K562 (cell line): ENCODE results near the gene NDUFB7. TPM values are rescaled to one million over a fixed set of nuclear protein-coding genes. Genes with fewer than 3 reads are reported as not detected.
A peak's percentile ranks its signal among the peaks of the same experiment; 100 is the strongest.

Source experiments
- ATAC-seq: fragments of 200-7000 bp; cut with Tn5 transposase; 3 replicates; pipeline ENCODE4 v1.9.1; 2020; ENCODE audit warnings: moderate library complexity
- BruUV-seq: library from RNA; stranded (reverse); fragments of 400-500 nt; replicated peaks from 2 replicates; lab custom pipeline; 2021; lab: Mats Ljungman, UMichigan
- CTCF ChIA-PET: fragments of 300-600 bp; formaldehyde crosslinking; extraction: SDS; loops from one replicate; lab custom pipeline; 2021; ENCODE audit warnings: low intra/inter-chr PET ratio; lab: Yijun Ruan, JAX
- POLR2A ChIA-PET: fragments of 300-600, 350-650 bp; sonication (Branson Sonifier 250); formaldehyde crosslinking; extraction: SDS; loops from one replicate; lab custom pipeline; 2021; ENCODE audit warnings: antibody characterized with exemption, inconsistent platforms; lab: Yijun Ruan, JAX
- DNase-seq, 4 experiments: peaks; one replicate each; pipeline versions ENCODE4 v3.0.0 to v3.0.0-alpha.2; 2011 to 2018; ENCODE audit warnings: low spot score in 3 of 4, mixed read lengths in 3 of 4; ENCODE audit errors: extremely low read depth in 1 of 4
- FAIRE-seq: peaks from 2 replicates; lab custom pipeline; 2011; peaks lifted over from hg19 to GRCh38; lab: Jason Lieb, UNC
- H2AFZ ChIP-seq: 2 replicates; pipeline ENCODE4 v1.6.0; 2011; ENCODE audit warnings: low read depth, low read length, control low read depth, inconsistent platforms
- H3K27ac ChIP-seq: fragments of 200-600 bp; 3 replicates; pipeline ENCODE4 v1.8.0; 2011; ENCODE audit warnings: low read depth, mild to moderate bottlenecking, control low read depth, inconsistent platforms, low read length, moderate library complexity, mixed read lengths; ENCODE audit errors: extremely low read depth
- H3K27me3 ChIP-seq, 2 experiments: fragments of 300-600 bp in 1 of 2; 2 replicates in 1 of 2; 3 replicates in 1 of 2; pipeline versions ENCODE4 v1.6.0 to v1.8.0; 2011; ENCODE audit warnings: inconsistent platforms in 2 of 2, low read length in 2 of 2, mild to moderate bottlenecking in 1 of 2, mixed read lengths in 1 of 2, moderate library complexity in 1 of 2; ENCODE audit not compliant: control insufficient read depth in 2 of 2, insufficient read depth in 2 of 2
- H3K36me3 ChIP-seq: fragments of 300-600 bp; 3 replicates; pipeline ENCODE4 v1.8.0; 2011; ENCODE audit warnings: mild to moderate bottlenecking, low read length, inconsistent platforms; ENCODE audit not compliant: control insufficient read depth, insufficient read depth
- H3K4me1 ChIP-seq, 2 experiments: fragments of 200-600 bp in 1 of 2; replicated peaks in 1 of 2; 2 replicates in 1 of 2; 3 replicates in 1 of 2; pipeline versions ENCODE4 v1.5.1 to v1.8.0; 2011; ENCODE audit warnings: inconsistent platforms in 2 of 2, low read length in 2 of 2, mild to moderate bottlenecking in 1 of 2, mixed read lengths in 1 of 2, moderate library complexity in 1 of 2; ENCODE audit not compliant: control insufficient read depth in 2 of 2, insufficient read depth in 2 of 2
- H3K4me2 ChIP-seq: 2 replicates; pipeline ENCODE4 v1.6.1; 2011; ENCODE audit warnings: low read length, control low read depth, inconsistent platforms, mixed read lengths; ENCODE audit not compliant: insufficient read depth
- H3K4me3 ChIP-seq: fragments of 200-600 bp; sonication (generic), shearing (Covaris generic); 2 replicates; pipeline ENCODE4 v1.5.1; 2016; ENCODE audit warnings: control low read depth, inconsistent platforms
- H3K79me2 ChIP-seq: fragments of 200-600 bp; 3 replicates; pipeline ENCODE4 v1.8.0; 2011; ENCODE audit warnings: low read length, inconsistent platforms; ENCODE audit not compliant: control insufficient read depth, insufficient read depth
- H3K9ac ChIP-seq, 2 experiments: 2 replicates each; pipeline versions ENCODE4 v1.6.0 to v1.6.1; 2011; ENCODE audit warnings: low read depth in 2 of 2, low read length in 2 of 2, control low read depth in 1 of 2, inconsistent platforms in 1 of 2, mild to moderate bottlenecking in 1 of 2, mixed read lengths in 1 of 2; ENCODE audit not compliant: insufficient read depth in 1 of 2
- H3K9me1 ChIP-seq: one replicate; pipeline ENCODE4 v1.6.0; 2011; ENCODE audit warnings: inconsistent platforms, mild to moderate bottlenecking, low read length, moderate library complexity; ENCODE audit not compliant: control insufficient read depth, insufficient read depth
- H3K9me3 ChIP-seq: replicated peaks from 2 replicates; pipeline ENCODE4 v1.5.1; 2011; ENCODE audit warnings: low read depth, low read length, inconsistent platforms; ENCODE audit not compliant: control insufficient read depth, insufficient read depth
- H4K20me1 ChIP-seq: replicated peaks from 2 replicates; pipeline ENCODE4 v1.6.1; 2011; ENCODE audit warnings: low read length, inconsistent platforms, mixed read lengths; ENCODE audit not compliant: control insufficient read depth, insufficient read depth
- CBFA2T2 ChIP-seq: fragments of 450-650 bp; conservative IDR thresholded peaks from 2 replicates; pipeline ENCODE4 v1.6.1; 2017; ENCODE audit warnings: mild to moderate bottlenecking
- CEBPG ChIP-seq, 3 experiments: fragments of 200-800 bp in 1 of 3; sonication (Bioruptor generic) in 1 of 3; sonication (generic) in 1 of 3; formaldehyde crosslinking in 1 of 3; IDR thresholded peaks in 2 of 3; conservative IDR thresholded peaks in 1 of 3; 2 replicates each; pipeline versions ENCODE4 v1.6.1 to v1.8.0; 2016 to 2022; ENCODE audit warnings: missing compliant biosample characterization in 2 of 3, missing genetic modification characterization in 2 of 3, mild to moderate bottlenecking in 1 of 3, missing genetic modification reagents in 1 of 3
- HMG20B ChIP-seq: fragments of 250-450 bp; sonication (Bioruptor Pico); IDR thresholded peaks from 2 replicates; pipeline ENCODE4 v1.5.0; 2021; ENCODE audit warnings: mild to moderate bottlenecking
- ZBTB7A ChIP-seq: IDR thresholded peaks from 2 replicates; pipeline ENCODE4 v1.6.1; 2011; ENCODE audit warnings: low read depth, mild to moderate bottlenecking, low read length, moderate library complexity, borderline replicate concordance; ENCODE audit not compliant: control insufficient read depth
- ZNF24 ChIP-seq: fragments of 450-650 bp; IDR thresholded peaks from 2 replicates; pipeline ENCODE4 v1.6.1; 2016
- WGBS: fragments of 100-300 bp; shearing (Covaris generic); methylation state at CpG from one replicate; pipeline ENCODE4 v1.1.6; 2016; ENCODE audit warnings: low coverage, mixed read lengths; ENCODE audit not compliant: insufficient coverage; ENCODE audit errors: missing lambda C conversion rate; 5-methylcytosine and 5-hydroxymethylcytosine counted together
- in situ Hi-C: fragments of 300-500 bp; cut with MboI; formaldehyde crosslinking; loops from 4 replicates; pipeline ENCODE4 v1.15.0; 2018; ENCODE audit warnings: inconsistent platforms, mixed read lengths
- intact Hi-C: fragments of 100-400 bp; cut with micrococcal nuclease; formaldehyde crosslinking; loops from 2 replicates; pipeline ENCODE4 v1.14.2; 2022
- polyA plus RNA-seq, 8 experiments: library from polyadenylated mRNA; depleted of rRNA in 4 of 8; stranded (reverse) in 5 of 8; unstranded in 3 of 8; fragments of >200 nt; fragmentation: Nextera tagmentation in 2 of 8; fragmentation: Illumina TruSeq in 1 of 8; extraction: Ambion mirVana in 2 of 8; extraction: Trizol in 1 of 8; gene quantifications; 2 replicates each; pipeline versions ENCODE4 v1.2.1 to v1.2.3, GENCODE V29; 2011 to 2014; ENCODE audit warnings: inconsistent platforms in 1 of 8, missing spikeins in 1 of 8
- total RNA-seq, 7 experiments: library from RNA; depleted of rRNA in 6 of 7; stranded (reverse); fragments of >200 nt in 6 of 7; fragmentation: Illumina TruSeq in 2 of 7; extraction: Trizol in 2 of 7; gene quantifications; 2 replicates each; pipeline versions ENCODE4 v1.2.1 to v1.2.3, GENCODE V29; 2011 to 2021; ENCODE audit warnings: low replicate concordance in 1 of 7

NDUFB7 gene
- total and polyA plus RNA-seq, 9 of the 15 experiments (the other 6 are each of a cell fraction or from before 2014, with no cell fraction given): 14.9 to 842 (median 137) TPM

GRCh38 chr19:14544047-14544446 is 27.8 kb downstream of the NDUFB7 start (continued):
- peak; percentile 85; the same call in 1 of the 2 replicates for TF ChIP-seq ZBTB7A
- TF ChIP-seq HMG20B (CRISPR knock-in tag): no peak
- TF ChIP-seq CBFA2T2: peak; percentile 46; the same call in 1 of the 2 replicates
- TF ChIP-seq, all 486 proteins: peak for 7

GRCh38 chr19:14542711-14543328 is 29.0 kb downstream of the NDUFB7 start:
- intact Hi-C loops (no loop called here), in situ Hi-C loops (no loop called here)
- ATAC-seq (peak; percentile 70), DNase-seq (peak; percentile 34 to 75 (median 45)), FAIRE-seq (peak; percentile 74)
- 0 out of 2 replicates have a peak, but pooled peaks have one; percentile 15 for TF ChIP-seq CEBPG (CRISPR knock-in tag; IDR thresholded peaks at IDR 0.05)
- TF ChIP-seq CEBPG (tag; conservative IDR thresholded peaks at IDR 0.05 in 1 of 2, IDR thresholded peaks at IDR 0.05 in 1 of 2): no peak
- no peak for TF ChIP-seq ZNF24
- Histone ChIP-seq H3K4me1 (peaks cover 17 to 46% of the 10 kb centered on the region in 2 experiments; a peak in 4 of 5 replicates), H4K20me1 (peaks cover 13% of the 10 kb centered on the region), H3K27ac (peak overlapping the region; percentile 4; the same call in 1 of the 3 replicates), H3K9ac (peak overlapping the region; percentile 2 to 84; a peak in 2 of 4 replicates), H3K4me3 (no peak overlapping the region), H3K36me3 (peaks cover 27% of the 10 kb centered on the region; the same call in 1 of the 3 replicates), H2AFZ (no peak overlapping the region), H3K27me3 (no peaks in the 10 kb centered on the region), H3K9me3 (no peaks in the 10 kb centered on the region), H3K79me2 (peaks cover 71% of the 10 kb centered on the region), H3K4me2 (peak overlapping the region; percentile 19; the same call in 1 of the 2 replicates), H3K9me1 (no peaks in the 10 kb centered on the region)
- no TSS peak for BruUV-seq
- CTCF ChIA-PET: no interaction called here
- WGBS: 38% methylated on average over 6 of the region's 7 CpGs
- POLR2A ChIA-PET: interaction anchor here (0.7 kb wide), 1 partner anchor 12 kb away, joined by 3 read pairs; no protein-coding TSS in a partner anchor
